ENCODE results near the gene SGO2. TPM values are rescaled to one million over a fixed set of nuclear protein-coding genes. Genes with fewer than 3 reads are reported as not detected.

The SGO2 gene
- total and polyA plus RNA-seq, 2 donors from 2014 or later: 0.69 to 1.7 TPM

GRCh38 chr2:200484934-200485333 is 41.1 kb upstream of the SGO2 start:
- no peak overlapping the region for H3K9ac ChIP-seq (ENCODE audit: low read length in 3 of 3)
- peaks cover 0 to 6% (median 2%) of the 10 kb centered on the region in 3 donors for H3K36me3 ChIP-seq (ENCODE audit: control insufficient read depth in 2 of 3, insufficient read depth in 3 of 3, low read length in 3 of 3)
- DNase-seq (no peak), FAIRE-seq (no peak)
- no peak overlapping the region for H3K4me3 ChIP-seq (ENCODE audit: low read length in 3 of 3)
- no peak for TF ChIP-seq CTCF (IDR thresholded peaks at IDR 0.05; ENCODE audit: borderline replicate concordance, extremely low read depth, insufficient read depth)
- H3K4me1 ChIP-seq (ENCODE audit: control insufficient read depth in 2 of 3, insufficient read depth in 2 of 3, low read depth in 1 of 3, low read length in 3 of 3): no peaks in the 10 kb centered on the region
- H3K27me3 ChIP-seq (ENCODE audit: control insufficient read depth, insufficient read depth, low read length): no peaks in the 10 kb centered on the region
- no peaks in the 10 kb centered on the region for H3K9me3 ChIP-seq (ENCODE audit: control insufficient read depth in 2 of 3, insufficient read depth in 1 of 3, low read length in 3 of 3)
- no peak overlapping the region for H3K27ac ChIP-seq (ENCODE audit: low read depth in 2 of 2, low read length in 2 of 2)
- intact Hi-C loops (cut with DNase I): loop anchor here (10.0 kb wide), 1 partner anchor 180 kb away; the partner anchor contains the start of gene SPATS2L

GRCh38 chr2:200486529-200486928 is 39.5 kb upstream of the SGO2 start:
- DNase-seq (no peak), FAIRE-seq (no peak)
- Histone ChIP-seq H3K36me3 (ENCODE audit: control insufficient read depth in 2 of 3, insufficient read depth in 3 of 3, low read length in 3 of 3) (peaks cover 0 to 12% (median 11%) of the 10 kb centered on the region in 3 donors), H3K9ac (ENCODE audit: low read length in 3 of 3) (no peak overlapping the region), H3K9me3 (ENCODE audit: control insufficient read depth in 2 of 3, insufficient read depth in 1 of 3, low read length in 3 of 3) (no peaks in the 10 kb centered on the region), H3K27ac (ENCODE audit: low read depth in 2 of 2, low read length in 2 of 2) (no peak overlapping the region), H3K4me1 (ENCODE audit: control insufficient read depth in 2 of 3, insufficient read depth in 2 of 3, low read depth in 1 of 3, low read length in 3 of 3) (no peaks in the 10 kb centered on the region), H3K4me3 (ENCODE audit: low read length in 3 of 3) (no peak overlapping the region), H3K27me3 (ENCODE audit: control insufficient read depth, insufficient read depth, low read length) (no peaks in the 10 kb centered on the region)
- intact Hi-C loops (cut with DNase I): loop anchor here (10.0 kb wide), 1 partner anchor 182 kb away; the partner anchor contains the start of gene SPATS2L
- TF ChIP-seq CTCF (IDR thresholded peaks at IDR 0.05; ENCODE audit: borderline replicate concordance, extremely low read depth, insufficient read depth): no peak

- no peak for FAIRE-seq
- intact Hi-C loops (cut with DNase I): loop anchor here (10.0 kb wide), 1 partner anchor 183 kb away; the partner anchor contains the start of gene SPATS2L
These were observed 37.8 kb upstream of the SGO2 start for GRCh38 chr2:200488169-200488568.

More at GRCh38 chr2:200488169-200488568, 37.8 kb upstream of the SGO2 start:
- no peak for DNase-seq
- no peaks in the 10 kb centered on the region for H3K27me3 ChIP-seq (ENCODE audit: control insufficient read depth, insufficient read depth, low read length)
- no peak overlapping the region for H3K9ac ChIP-seq (ENCODE audit: low read length in 3 of 3)
- no peaks in the 10 kb centered on the region for H3K4me1 ChIP-seq (ENCODE audit: control insufficient read depth in 2 of 3, insufficient read depth in 2 of 3, low read depth in 1 of 3, low read length in 3 of 3)
- TF ChIP-seq CTCF (IDR thresholded peaks at IDR 0.05; ENCODE audit: borderline replicate concordance, extremely low read depth, insufficient read depth): no peak
- H3K27ac ChIP-seq (ENCODE audit: low read depth in 2 of 2, low read length in 2 of 2): no peak overlapping the region
- H3K9me3 ChIP-seq (ENCODE audit: control insufficient read depth in 2 of 3, insufficient read depth in 1 of 3, low read length in 3 of 3): no peaks in the 10 kb centered on the region
- peaks cover 0 to 18% (median 14%) of the 10 kb centered on the region in 3 donors for H3K36me3 ChIP-seq (ENCODE audit: control insufficient read depth in 2 of 3, insufficient read depth in 3 of 3, low read length in 3 of 3)
- H3K4me3 ChIP-seq (ENCODE audit: low read length in 3 of 3): no peak overlapping the region

All from kidney (tissue), 14 donors.